GM21390 (cell line): ENCODE measurements around the gene SMIM21.

ENCODE experiments used
- ATAC-seq: cut with Tn5 transposase; IDR thresholded peaks from one replicate; pipeline ENCODE4 v1.9.1; 2021; ENCODE audit not compliant: unreplicated experiment

SMIM21 gene

DNA sequence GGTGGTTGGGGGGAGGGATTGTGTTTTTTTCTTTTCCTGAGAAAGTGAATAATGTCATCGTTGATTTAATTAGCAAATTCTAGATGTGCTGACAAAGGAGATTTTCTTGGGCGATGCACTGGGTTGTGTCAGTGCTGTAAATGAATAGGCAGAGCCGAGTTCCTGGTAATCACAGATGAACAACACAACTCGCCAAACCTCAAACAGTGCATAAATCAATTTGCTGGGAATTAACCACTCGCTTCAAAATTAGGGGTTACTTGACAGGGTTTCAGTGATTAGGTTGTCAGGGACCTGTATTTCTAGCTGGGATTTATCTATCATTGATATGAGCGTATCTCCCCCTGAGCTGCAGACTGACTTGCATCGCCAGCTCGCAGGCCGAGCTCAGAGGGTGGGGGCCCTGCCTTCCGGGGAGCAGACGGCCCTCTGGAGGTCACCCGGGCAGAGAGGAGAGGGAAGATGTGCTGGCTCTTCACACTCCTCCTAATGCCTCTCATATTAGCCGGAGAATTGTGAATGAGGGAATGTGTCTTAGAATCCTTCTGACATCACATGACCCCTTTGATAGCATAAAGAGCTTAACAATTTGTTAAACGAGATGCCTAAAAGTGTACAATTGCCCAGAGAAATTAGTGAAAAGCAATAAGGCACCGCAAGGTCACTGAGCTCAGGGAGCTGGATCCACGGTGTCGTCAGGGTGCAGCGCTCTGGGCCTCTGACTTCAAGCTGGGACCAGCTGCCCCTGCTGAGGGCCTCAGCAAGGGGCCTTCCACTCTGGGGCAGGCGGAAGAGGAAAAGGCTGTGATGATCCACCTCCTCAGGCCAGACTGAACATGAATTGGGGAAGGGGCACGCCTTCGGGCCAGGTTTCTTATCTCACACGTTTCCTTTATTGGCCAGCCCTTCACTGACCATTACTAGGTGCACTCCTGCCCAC, 48.9 kb downstream of the SMIM21 start:
- no peak for ATAC-seq

DNA sequence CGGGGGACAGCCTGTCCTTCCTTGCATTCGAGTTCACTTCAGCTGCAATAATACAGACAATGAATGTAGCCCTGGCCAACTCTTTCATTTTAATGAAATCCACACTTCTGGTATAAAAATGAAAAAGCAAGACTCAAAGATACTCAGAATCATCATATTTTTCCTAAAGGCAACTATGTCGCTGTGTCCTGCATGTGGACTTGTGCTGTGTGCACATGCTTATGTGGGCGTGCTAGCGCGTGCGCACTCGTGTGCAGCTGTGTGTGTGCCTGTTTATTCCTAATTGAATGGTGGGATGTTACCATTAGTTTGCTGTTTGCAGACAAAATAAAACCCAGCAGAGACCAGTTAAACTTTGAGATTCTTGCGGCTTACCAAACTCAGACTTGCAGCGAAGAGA, 49.6 kb downstream of the SMIM21 start:
- ATAC-seq: no peak

DNA sequence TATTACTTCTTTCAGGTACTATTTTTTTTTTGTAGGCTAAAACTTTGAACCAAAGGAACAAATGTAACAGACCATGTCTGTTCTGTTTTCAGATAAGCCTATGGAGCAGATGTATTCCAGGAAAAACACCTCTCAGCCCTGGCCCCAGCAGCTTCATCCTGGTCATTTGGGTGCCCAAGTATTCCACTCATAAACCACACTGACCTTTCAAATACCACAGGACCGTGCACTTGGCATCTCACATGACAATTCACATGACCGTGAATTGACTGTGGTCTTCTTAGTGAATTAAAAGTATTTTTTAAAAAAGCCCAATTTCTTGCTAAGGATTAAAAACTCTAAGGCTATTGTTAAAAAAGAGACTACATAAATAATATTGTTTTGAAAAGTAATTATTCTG, 50.2 kb downstream of the SMIM21 start:
- ATAC-seq: no peak

DNA sequence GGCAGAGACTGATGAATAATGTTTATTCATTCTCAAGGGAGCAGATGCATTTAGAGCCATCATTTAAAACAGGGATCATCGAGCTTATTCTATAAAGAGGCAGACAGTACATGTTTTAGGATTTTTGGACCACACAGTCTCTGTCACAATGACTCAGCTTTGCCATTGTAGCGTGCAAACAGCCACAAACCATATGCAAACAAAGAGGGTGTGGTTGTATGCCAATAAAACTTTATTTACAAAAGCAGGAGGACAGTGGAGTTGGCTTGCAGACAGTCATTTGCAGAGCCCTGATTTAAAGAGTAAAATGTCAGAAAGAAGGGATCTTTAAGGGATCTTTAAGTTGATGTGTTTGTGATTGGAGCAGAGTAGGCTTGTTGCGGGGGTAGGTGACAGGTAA, 51.5 kb downstream of the SMIM21 start:
- no peak for ATAC-seq

DNA sequence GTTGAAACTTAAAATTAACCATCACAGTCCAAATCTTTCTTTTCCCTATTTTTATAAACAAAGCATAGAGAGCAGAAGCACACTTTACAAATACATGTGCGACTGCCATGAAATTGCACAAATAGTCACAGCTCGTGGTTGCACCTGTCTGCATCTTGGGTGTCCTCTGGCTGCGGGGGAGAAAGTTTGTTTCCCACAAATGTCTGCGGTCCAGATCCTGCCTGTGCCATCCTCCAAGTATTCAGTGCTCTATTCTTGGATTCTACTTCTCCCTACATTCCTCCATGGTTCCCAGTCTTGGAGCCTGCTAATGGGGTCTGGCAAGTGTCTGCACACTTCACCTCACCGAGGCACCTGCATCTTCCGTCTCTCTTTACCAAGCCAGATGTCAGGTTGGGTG, 52.2 kb downstream of the SMIM21 start:
- ATAC-seq: no peak

DNA sequence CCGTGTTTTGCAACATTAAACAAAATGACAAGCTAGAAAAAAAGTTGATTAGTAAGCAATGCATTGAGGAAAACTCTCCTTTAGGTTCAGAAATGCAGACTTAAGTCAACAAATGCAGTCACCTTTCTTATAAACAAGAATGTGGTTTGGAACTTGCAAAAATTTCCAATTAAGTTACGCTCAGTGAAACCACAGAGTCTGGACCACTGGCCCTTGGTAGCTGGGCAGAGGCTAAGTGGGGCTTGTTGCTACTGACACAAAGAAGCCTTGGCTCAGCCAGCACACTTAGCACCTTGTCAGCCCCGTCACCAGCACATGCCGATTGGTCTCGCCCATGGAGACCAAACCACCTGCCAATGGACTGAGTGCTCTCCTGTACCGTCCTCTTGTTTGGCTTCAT, 53.0 kb downstream of the SMIM21 start:
- no peak for ATAC-seq

DNA sequence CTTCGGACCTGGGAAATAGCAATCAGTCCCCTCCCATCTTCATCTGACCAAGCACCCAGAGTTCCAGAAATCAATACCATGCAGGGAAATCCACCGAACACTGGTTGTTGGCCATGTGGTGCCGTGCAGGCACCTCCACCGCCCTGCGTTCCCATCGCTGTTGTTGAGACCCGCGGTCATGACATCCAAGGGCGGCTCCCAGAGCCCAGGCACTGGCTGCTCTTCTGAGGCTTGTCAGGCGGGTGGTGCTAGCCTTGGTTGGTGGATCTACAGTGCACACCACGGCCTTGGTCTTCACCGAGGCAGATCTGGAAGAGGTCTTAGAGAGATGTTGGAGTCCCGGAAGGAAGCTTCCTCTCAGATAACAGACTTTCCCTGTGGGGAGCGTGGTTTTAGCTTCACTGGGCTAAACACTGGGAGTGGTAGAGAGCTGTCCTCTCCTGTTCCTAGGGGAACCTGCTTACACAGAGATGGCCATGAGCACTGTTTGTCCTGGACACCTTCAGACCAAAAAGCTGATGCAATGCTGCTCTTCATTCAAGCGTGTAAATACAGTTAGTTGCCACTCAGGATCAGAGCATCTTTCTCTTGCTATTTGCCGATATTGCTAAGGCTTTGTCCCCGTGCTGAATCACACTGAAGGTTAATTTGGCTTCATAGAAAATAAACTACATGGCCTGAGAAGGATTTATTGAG, 58.3 kb downstream of the SMIM21 start:
- ATAC-seq: no peak

DNA sequence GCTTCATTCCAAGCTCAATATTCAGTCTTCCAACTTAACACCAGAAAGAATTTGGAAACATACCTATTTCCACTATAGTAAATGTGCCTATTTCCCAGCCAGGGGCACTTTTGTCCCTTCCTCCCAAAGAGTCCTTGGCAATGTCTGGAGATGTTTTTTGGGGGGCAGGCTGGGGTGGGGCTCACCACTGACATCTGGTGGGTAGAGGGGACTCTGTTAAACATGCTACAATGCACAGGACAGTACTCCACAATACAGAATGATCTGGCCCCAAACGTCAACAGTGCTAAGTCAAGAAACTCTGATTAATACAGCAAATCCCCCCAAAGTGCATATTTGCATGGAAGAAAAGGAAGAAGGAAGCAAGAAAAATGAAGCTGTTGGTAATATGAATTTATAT, 61.7 kb downstream of the SMIM21 start:
- ATAC-seq: no peak

DNA sequence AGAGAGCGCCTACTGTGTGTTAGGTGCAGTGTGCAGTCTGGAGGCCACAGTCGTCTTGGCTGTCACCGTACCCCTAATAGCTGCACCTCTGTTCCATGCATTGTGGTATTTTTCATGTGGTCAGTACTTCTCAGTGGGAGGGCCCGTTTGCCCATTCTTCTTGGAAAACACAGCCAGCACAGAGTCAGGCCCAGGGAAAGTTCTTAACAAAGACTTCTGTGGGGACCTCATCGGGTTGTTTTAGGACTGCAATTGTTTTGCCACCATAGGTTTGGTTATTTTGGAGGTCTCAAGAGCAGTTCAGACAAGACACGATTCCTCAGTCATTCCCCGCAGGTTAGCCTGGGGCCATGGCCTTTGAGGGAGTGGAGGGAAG, 62.3 kb downstream of the SMIM21 start:
- no peak for ATAC-seq

DNA sequence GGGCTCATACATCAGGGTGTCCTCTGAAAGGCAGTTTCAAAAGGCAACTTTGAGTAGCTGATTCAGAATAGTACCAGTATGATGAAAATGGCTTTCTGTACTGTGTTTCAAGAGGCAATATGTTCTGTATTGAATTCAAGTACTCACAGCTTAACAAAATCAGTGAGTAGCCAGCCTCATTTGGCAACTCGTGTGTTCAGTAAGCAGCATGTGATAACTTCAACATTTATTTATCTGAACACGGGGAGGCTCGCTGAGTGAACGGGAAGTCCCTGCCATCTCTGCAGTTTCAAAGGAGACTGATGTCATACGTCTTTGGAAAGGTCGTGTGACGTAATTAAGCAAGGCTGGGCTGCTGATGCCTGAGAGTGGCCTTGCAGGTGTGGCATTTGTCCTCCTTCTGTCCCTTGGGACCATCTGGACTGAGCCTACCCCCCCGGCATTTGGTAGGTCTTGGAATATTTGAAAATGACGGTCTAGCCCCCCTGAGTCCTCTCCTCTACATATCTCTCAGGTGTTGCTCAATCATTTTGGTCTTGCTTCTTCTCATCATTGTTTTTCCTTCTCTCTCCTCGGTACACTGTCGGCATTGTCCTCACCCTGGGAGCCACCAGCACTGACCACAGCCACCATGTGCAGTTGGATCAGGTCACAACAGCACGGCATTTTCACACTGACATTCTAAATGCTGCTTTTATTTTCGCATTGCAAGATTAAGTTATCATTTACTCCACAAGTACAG, 62.8 kb downstream of the SMIM21 start:
- no peak for ATAC-seq

DNA sequence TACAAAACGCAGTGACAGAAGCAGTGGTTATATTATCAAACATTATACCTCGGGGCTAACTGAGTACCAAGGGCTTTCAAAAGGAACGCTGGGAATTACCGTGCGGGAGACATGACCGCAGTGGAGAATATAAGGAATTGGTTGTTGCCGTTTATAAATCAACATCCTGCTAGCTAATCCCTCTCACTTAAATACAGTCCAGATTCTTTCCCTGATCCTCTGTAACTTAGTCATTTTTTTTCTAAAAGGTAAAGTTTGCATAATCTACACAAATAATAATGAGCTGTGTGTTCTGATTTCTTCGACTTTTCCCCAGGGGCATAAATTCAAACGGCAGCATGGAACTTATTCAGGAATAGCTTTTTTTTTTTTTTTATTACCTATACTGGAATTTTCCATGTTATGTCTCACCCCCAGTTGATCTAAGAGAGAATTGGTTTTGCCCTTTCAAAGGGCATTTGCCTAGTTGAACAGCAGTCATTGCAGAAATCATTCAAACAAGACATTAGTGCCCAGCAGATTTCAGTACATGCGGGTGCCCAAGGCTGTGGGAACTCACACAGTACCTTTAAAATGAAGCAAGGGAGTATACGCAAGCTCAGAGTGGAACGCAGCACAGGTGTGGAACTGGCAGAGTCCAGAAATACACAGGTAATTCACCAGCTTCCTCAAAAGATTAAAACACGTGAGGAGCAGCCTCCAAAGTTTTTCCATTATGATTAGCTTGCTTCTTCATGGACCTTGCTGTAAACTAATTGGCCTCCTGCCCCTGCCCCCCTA, 63.9 kb downstream of the SMIM21 start:
- no peak for ATAC-seq

DNA sequence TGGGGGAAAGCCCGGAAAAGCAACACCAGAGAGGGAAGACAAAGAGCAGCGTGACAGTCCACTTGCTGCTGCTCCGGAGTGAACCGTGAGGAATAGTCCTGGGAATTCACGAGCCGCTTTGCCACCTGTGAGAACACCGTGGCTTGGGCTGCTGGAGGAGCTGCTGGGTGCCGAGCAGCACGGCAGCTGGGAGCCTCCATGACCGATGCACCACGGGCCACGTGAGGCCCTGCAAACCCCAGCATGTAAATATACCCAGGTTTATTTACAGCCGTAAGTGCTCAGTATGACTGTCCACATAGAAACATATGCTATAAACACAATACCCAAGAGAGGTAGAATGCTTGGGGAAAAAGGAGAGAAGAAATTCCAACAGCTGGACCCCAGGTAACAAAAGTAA, 65.1 kb downstream of the SMIM21 start:
- no peak for ATAC-seq

DNA sequence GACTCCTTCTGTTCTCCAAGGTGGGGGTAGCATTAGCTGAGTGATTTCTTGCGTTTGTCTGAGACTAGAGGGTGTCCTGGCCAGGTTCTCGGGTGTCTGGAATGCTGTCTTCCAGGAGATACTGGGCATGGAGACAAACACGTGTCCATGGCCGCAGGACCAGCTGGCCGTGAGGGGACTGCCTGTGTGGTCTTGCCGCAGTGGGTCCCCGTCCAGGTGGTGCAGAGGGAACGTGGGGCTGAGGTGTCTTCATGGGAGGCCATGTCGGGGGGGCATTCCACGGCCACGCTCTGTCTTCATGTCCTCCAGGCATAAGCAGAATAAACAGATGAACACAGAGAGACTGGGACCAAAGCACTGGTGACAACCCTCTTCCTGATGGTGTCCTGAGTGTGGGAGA, 66.6 kb downstream of the SMIM21 start:
- ATAC-seq: no peak

DNA sequence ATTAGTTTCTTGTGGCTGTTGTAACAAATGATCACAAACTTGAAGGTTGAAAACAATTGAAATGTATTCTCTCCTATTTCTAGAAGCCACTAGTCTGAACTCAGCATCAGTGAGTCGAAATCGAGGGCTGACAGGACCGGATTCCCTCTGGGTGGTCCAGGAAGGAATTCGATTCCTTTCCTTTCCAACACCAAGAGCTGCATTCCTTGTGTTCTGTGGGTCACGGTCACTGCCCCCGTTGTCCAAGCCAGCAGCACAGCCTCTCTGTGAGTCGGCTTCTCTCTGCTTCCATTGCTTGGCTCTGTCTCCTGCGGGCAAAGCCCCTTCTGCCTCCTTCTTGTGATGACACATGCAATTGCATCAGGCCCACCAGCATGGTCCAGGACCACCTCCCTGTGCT, 67.3 kb downstream of the SMIM21 start:
- no peak for ATAC-seq
